ENCODE measurements around the gene WWOX. TPM values are rescaled to one million over a fixed set of nuclear protein-coding genes. Genes with fewer than 3 reads are reported as not detected.
A peak's percentile ranks its signal among the peaks of the same experiment; 100 is the strongest.

Gene WWOX
- total and polyA plus RNA-seq, 3 experiments from 2014 or later = 17.2 to 18.6 (median 18.2) TPM

DNA sequence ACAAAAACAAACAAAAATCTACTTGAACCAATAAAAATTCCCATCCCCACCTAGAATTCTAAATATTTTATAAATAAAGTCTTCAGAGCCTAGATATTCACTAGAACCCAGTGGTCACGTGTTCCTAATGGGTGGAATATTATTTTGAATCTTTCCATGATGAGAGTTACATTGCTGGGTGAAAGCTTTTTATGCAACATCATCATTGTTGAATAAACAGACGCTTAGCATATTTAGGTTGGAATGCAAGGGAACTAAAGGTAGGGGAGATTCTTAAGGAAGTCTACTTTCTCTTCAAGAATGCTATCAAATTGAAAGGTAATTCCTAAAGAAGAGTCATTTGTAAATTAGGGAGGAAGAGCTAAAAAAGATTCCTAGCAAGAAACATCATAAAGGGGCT lies 723.1 kb downstream of the WWOX start:
- H3K36me3 Mint-ChIP-seq = peaks cover 0 to 15% (median 1%) of the 10 kb centered on the region in 3 donors
- Histone ChIP-seq H3K4me1 (ENCODE audit: insufficient read depth, low read length) (no peaks in the 10 kb centered on the region), H3K4me3 (ENCODE audit: low read length) (no peak overlapping the region), H3K36me3 (ENCODE audit: insufficient read depth, low read length) (no peaks in the 10 kb centered on the region), H3K9me3 (ENCODE audit: low read length) (no peaks in the 10 kb centered on the region), H3K27me3 (ENCODE audit: insufficient read depth, low read length, poor library complexity, severe bottlenecking) (no peaks in the 10 kb centered on the region), H3K27ac (ENCODE audit: low read depth, low read length) (no peak overlapping the region)
- CTCF ChIA-PET = no interaction called here
- no peaks in the 10 kb centered on the region for H3K4me1 Mint-ChIP-seq
- POLR2A ChIA-PET = no interaction called here
- no peaks in the 10 kb centered on the region for H3K9me3 Mint-ChIP-seq
- no peak overlapping the region for H3K27ac Mint-ChIP-seq
- DNase-seq = no peak
- no peaks in the 10 kb centered on the region for H3K27me3 Mint-ChIP-seq
- H3K4me3 Mint-ChIP-seq = no peak overlapping the region

DNA sequence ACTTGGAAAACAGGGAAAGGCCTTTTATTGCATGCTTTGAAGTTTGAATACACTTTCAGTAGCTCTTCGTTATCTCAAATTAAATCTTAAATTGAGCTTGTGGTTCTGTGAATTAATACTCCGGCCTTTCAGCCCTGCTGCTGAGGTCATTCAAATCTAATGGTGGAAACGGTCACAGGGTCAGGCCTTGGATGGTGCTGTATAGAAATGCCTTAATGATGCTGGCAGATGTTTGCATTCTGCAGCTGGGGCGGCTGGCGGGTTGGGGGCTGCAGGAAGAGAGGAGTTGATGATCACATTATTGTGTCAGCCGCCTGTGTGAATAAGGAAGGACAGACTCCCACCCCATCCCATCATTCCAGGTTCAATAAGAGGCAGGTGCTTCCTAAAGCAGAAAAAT lies 723.6 kb downstream of the WWOX start:
- Mint-ChIP-seq H3K4me3 (no peak overlapping the region), H3K27me3 (no peaks in the 10 kb centered on the region), H3K36me3 (peaks cover 0 to 15% (median 1%) of the 10 kb centered on the region in 3 donors), H3K4me1 (no peaks in the 10 kb centered on the region), H3K9me3 (no peaks in the 10 kb centered on the region), H3K27ac (no peak overlapping the region)
- H3K4me1 ChIP-seq (ENCODE audit: insufficient read depth, low read length) = no peaks in the 10 kb centered on the region
- H3K36me3 ChIP-seq (ENCODE audit: insufficient read depth, low read length) = no peaks in the 10 kb centered on the region
- no peaks in the 10 kb centered on the region for H3K9me3 ChIP-seq (ENCODE audit: low read length)
- CTCF ChIA-PET = no interaction called here
- POLR2A ChIA-PET = no interaction called here
- no peaks in the 10 kb centered on the region for H3K27me3 ChIP-seq (ENCODE audit: insufficient read depth, low read length, poor library complexity, severe bottlenecking)
- no peak overlapping the region for H3K27ac ChIP-seq (ENCODE audit: low read depth, low read length)
- DNase-seq = no peak
- H3K4me3 ChIP-seq (ENCODE audit: low read length) = no peak overlapping the region

DNA sequence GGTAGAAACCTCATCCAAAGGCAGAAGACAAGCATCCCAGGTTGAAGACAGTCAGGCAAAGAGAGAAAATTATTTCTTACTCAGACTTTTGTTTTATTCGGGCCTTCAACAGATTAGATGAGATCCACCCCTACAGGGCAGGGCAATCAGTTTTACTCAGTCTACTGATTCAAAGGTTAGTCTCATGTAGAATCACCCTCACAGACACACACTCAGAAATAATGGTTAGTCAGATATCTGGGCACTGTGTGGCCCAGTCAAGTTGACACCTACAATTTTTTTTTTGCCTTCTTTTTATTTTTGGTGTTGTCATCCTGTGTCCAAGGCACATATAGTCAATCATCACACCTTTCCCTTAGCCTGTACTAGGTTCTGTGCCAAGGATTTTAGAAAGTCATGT lies 729.8 kb downstream of the WWOX start:
- Histone ChIP-seq H3K27ac (ENCODE audit: low read depth, low read length) (no peak overlapping the region), H3K9me3 (ENCODE audit: low read length) (no peaks in the 10 kb centered on the region), H3K4me3 (ENCODE audit: low read length) (no peak overlapping the region), H3K4me1 (ENCODE audit: insufficient read depth, low read length) (no peaks in the 10 kb centered on the region), H3K27me3 (ENCODE audit: insufficient read depth, low read length, poor library complexity, severe bottlenecking) (no peaks in the 10 kb centered on the region), H3K36me3 (ENCODE audit: insufficient read depth, low read length) (no peaks in the 10 kb centered on the region)
- Mint-ChIP-seq H3K36me3 (peaks cover 0 to 11% (median 1%) of the 10 kb centered on the region in 3 donors), H3K27me3 (no peaks in the 10 kb centered on the region), H3K27ac (no peak overlapping the region), H3K4me1 (no peaks in the 10 kb centered on the region), H3K9me3 (no peaks in the 10 kb centered on the region), H3K4me3 (no peak overlapping the region)
- POLR2A ChIA-PET = no interaction called here
- no peak for DNase-seq
- CTCF ChIA-PET = no interaction called here

DNA sequence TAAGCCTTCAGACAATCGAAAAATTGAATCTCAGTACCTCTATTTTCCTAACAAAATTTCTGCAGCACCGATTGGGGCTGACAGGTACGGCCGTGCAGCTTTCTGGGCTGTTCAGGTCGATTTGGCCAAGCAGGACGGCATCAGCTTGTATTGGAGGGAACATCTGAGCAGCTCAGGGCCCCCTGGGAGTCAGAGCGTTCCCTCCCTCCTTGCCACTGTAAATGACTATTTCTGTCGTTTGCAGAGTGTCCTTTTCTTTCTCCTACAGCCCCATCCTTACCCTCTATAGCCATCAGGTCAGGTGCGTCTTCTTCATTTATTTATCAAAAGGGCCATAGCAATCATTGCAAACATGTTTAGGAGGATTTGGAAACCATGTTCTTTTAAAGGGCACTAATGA lies 731.1 kb downstream of the WWOX start:
- Mint-ChIP-seq H3K4me1 (no peaks in the 10 kb centered on the region), H3K9me3 (no peaks in the 10 kb centered on the region), H3K27me3 (no peaks in the 10 kb centered on the region), H3K27ac (no peak overlapping the region), H3K36me3 (peaks cover 0 to 6% (median 0%) of the 10 kb centered on the region in 3 donors), H3K4me3 (no peak overlapping the region)
- POLR2A ChIA-PET = no interaction called here
- DNase-seq = no peak
- Histone ChIP-seq H3K9me3 (ENCODE audit: low read length) (no peaks in the 10 kb centered on the region), H3K27ac (ENCODE audit: low read depth, low read length) (no peak overlapping the region), H3K36me3 (ENCODE audit: insufficient read depth, low read length) (no peaks in the 10 kb centered on the region), H3K27me3 (ENCODE audit: insufficient read depth, low read length, poor library complexity, severe bottlenecking) (no peaks in the 10 kb centered on the region), H3K4me3 (ENCODE audit: low read length) (no peak overlapping the region), H3K4me1 (ENCODE audit: insufficient read depth, low read length) (no peaks in the 10 kb centered on the region)
- CTCF ChIA-PET = no interaction called here

DNA sequence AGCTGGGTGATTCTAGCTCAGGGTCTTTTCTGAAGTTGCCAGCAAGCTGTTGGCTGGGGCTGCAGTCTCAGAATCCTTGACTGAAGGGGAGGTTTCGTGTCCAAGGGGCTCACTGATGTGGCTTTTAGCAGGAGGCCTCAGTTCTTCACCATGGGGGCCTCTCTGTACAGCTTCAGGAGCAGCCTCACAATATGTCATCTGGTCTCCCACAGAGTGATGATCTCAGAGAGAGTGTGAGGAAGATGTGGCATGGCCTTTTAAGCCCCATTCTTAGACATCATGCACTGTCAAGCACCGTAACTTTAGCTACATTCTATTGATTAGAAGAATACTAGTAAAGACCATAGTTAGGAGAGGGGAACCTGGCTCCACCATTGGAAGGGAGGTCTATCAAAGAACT lies 732.6 kb downstream of the WWOX start:
- Mint-ChIP-seq H3K27me3 (no peaks in the 10 kb centered on the region), H3K4me3 (no peak overlapping the region), H3K9me3 (no peaks in the 10 kb centered on the region), H3K27ac (no peak overlapping the region), H3K36me3 (no peaks in the 10 kb centered on the region), H3K4me1 (peaks cover 0 to 6% (median 0%) of the 10 kb centered on the region in 3 donors)
- Histone ChIP-seq H3K27ac (ENCODE audit: low read depth, low read length) (no peak overlapping the region), H3K9me3 (ENCODE audit: low read length) (no peaks in the 10 kb centered on the region), H3K4me1 (ENCODE audit: insufficient read depth, low read length) (no peaks in the 10 kb centered on the region), H3K36me3 (ENCODE audit: insufficient read depth, low read length) (no peaks in the 10 kb centered on the region), H3K27me3 (ENCODE audit: insufficient read depth, low read length, poor library complexity, severe bottlenecking) (no peaks in the 10 kb centered on the region), H3K4me3 (ENCODE audit: low read length) (no peak overlapping the region)
- ChIA-PET CTCF (no interaction called here), POLR2A (no interaction called here)
- DNase-seq = no peak

DNA sequence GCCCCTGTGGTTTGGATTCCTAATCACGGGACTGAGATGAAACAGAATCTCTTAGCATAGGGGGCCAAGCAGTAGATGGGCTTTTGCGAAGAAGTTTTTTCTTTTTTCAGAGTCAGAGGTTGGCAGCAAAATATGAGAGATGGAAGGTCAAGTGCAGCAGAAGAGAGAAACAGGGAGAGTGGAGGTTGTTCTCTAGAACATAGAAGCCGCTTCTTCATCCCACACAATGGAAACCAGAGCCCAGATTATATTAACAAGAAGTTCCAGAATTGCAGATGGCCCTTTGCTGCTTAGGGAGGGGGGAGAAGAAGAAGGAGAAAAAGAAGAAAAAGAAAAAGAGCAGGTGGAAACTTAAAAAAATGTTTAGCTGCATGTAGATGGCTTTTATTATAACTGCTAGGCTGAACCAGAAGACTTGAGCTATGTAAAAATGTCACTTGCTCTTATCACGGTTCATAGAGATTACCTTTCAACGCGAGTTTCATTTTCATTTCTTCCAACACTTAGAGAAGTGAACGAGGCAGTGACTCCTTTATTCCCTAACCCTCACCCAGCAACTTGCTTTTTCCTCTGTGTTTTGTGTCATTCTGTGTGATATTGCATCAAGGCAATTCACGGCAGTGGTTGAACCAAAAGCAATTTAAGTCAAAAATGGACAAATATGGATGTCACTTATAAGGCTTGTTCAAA lies 737.5 kb downstream of the WWOX start:
- Histone ChIP-seq H3K27me3 (ENCODE audit: insufficient read depth, low read length, poor library complexity, severe bottlenecking) (no peaks in the 10 kb centered on the region), H3K9me3 (ENCODE audit: low read length) (no peaks in the 10 kb centered on the region), H3K4me1 (ENCODE audit: insufficient read depth, low read length) (no peaks in the 10 kb centered on the region), H3K4me3 (ENCODE audit: low read length) (no peak overlapping the region), H3K36me3 (ENCODE audit: insufficient read depth, low read length) (no peaks in the 10 kb centered on the region), H3K27ac (ENCODE audit: low read depth, low read length) (no peak overlapping the region)
- no peak for DNase-seq
- H3K27ac Mint-ChIP-seq = peak overlapping the region in 3 of 8 donors; percentile 40 to 89 (median 61)
- no peaks in the 10 kb centered on the region for H3K9me3 Mint-ChIP-seq
- peak overlapping the region in 6 of 7 donors; percentile 1 to 61 (median 32) for H3K4me3 Mint-ChIP-seq
- ChIA-PET CTCF (no interaction called here), POLR2A (no interaction called here)
- H3K27me3 Mint-ChIP-seq = no peaks in the 10 kb centered on the region
- no peaks in the 10 kb centered on the region for H3K36me3 Mint-ChIP-seq
- H3K4me1 Mint-ChIP-seq = peaks cover 0 to 9% (median 0%) of the 10 kb centered on the region in 3 donors

DNA sequence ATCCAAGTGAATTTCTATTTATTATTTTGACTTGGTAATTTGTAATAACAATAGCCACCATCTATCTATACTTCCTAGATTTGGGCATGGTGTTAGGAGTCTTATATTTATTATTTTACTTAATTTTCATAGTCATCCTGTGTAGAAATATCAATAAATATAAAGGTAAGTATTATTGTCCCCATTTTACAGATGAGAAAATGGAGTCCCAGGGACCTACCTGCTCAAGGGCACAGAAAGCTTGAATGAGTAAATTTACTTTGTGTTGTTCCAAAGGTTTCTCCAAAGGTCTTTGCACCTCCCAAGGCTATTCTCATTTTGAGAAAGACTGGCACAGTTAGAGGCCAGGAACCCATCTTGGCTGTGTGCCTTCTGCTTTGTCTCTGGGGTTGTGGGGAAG lies 738.3 kb downstream of the WWOX start:
- no peaks in the 10 kb centered on the region for H3K9me3 ChIP-seq (ENCODE audit: low read length)
- Mint-ChIP-seq H3K4me3 (no peak overlapping the region), H3K9me3 (no peaks in the 10 kb centered on the region), H3K27ac (peak overlapping the region in 1 of 8 donors; percentile 20), H3K4me1 (peaks cover 0 to 9% (median 0%) of the 10 kb centered on the region in 3 donors), H3K36me3 (no peaks in the 10 kb centered on the region), H3K27me3 (no peaks in the 10 kb centered on the region)
- H3K36me3 ChIP-seq (ENCODE audit: insufficient read depth, low read length) = no peaks in the 10 kb centered on the region
- H3K27ac ChIP-seq (ENCODE audit: low read depth, low read length) = no peak overlapping the region
- no peak overlapping the region for H3K4me3 ChIP-seq (ENCODE audit: low read length)
- H3K27me3 ChIP-seq (ENCODE audit: insufficient read depth, low read length, poor library complexity, severe bottlenecking) = no peaks in the 10 kb centered on the region
- ChIA-PET POLR2A (no interaction called here), CTCF (no interaction called here)
- DNase-seq = no peak
- H3K4me1 ChIP-seq (ENCODE audit: insufficient read depth, low read length) = no peaks in the 10 kb centered on the region

DNA sequence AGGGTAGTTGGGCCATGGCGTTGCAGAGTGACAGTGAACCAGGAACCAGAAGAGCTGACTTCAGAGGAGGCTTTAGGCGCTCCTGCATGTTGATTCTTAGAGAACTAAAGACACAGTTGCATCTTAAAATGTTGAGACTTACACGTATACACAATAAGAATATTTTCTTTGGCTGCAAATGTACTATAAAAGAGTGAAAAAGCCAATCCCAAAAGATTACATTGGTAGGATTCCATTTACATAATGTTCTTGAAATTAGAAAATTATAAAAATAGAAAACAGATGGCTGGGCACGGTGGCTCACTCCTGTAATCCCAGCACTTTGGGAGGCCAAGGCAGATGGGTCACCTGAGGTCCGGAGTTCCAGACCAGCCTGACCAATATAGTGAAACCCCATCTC lies 738.8 kb downstream of the WWOX start:
- Mint-ChIP-seq H3K36me3 (no peaks in the 10 kb centered on the region), H3K4me3 (no peak overlapping the region), H3K27ac (peak overlapping the region in 2 of 8 donors; percentile 20 to 68), H3K27me3 (no peaks in the 10 kb centered on the region), H3K9me3 (no peaks in the 10 kb centered on the region), H3K4me1 (peaks cover 0 to 9% (median 0%) of the 10 kb centered on the region in 3 donors)
- no peaks in the 10 kb centered on the region for H3K36me3 ChIP-seq (ENCODE audit: insufficient read depth, low read length)
- ChIA-PET POLR2A (no interaction called here), CTCF (no interaction called here)
- no peaks in the 10 kb centered on the region for H3K4me1 ChIP-seq (ENCODE audit: insufficient read depth, low read length)
- DNase-seq = no peak
- no peak overlapping the region for H3K27ac ChIP-seq (ENCODE audit: low read depth, low read length)
- H3K27me3 ChIP-seq (ENCODE audit: insufficient read depth, low read length, poor library complexity, severe bottlenecking) = no peaks in the 10 kb centered on the region
- no peaks in the 10 kb centered on the region for H3K9me3 ChIP-seq (ENCODE audit: low read length)
- H3K4me3 ChIP-seq (ENCODE audit: low read length) = no peak overlapping the region

DNA sequence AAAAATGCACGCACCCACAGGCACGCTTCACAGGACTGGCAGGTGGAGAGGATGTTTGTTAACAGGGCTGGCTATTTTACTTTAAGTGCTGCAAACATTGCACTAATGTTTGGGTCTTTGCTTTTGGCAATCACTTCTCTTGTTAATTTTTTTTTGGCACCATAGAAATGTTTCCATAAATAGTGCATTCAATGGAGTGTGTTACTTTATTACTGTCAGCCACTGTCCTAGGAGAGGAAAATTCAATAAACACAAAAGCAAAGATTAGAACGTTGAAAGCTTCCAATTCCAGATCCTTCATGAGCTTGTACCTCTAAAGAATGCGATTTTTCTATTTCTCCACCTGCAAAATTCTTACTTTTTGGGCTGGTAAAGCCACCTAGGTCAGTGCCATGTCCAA lies 743.5 kb downstream of the WWOX start:
- ChIA-PET POLR2A (no interaction called here), CTCF (no interaction called here)
- no peaks in the 10 kb centered on the region for H3K4me1 ChIP-seq (ENCODE audit: insufficient read depth, low read length)
- Mint-ChIP-seq H3K4me1 (no peaks in the 10 kb centered on the region), H3K36me3 (no peaks in the 10 kb centered on the region), H3K27ac (no peak overlapping the region), H3K4me3 (no peak overlapping the region), H3K9me3 (no peaks in the 10 kb centered on the region), H3K27me3 (no peaks in the 10 kb centered on the region)
- no peak overlapping the region for H3K4me3 ChIP-seq (ENCODE audit: low read length)
- no peaks in the 10 kb centered on the region for H3K36me3 ChIP-seq (ENCODE audit: insufficient read depth, low read length)
- H3K27ac ChIP-seq (ENCODE audit: low read depth, low read length) = no peak overlapping the region
- no peaks in the 10 kb centered on the region for H3K9me3 ChIP-seq (ENCODE audit: low read length)
- no peak for DNase-seq
- H3K27me3 ChIP-seq (ENCODE audit: insufficient read depth, low read length, poor library complexity, severe bottlenecking) = no peaks in the 10 kb centered on the region
